ENCODE data around the gene ITGA2B. TPM values are rescaled to one million over a fixed set of nuclear protein-coding genes. Genes with fewer than 3 reads are reported as not detected.

Gene ITGA2B
- total RNA-seq, 2 donors from 2014 or later: 1.0 to 2.6 TPM

DNA sequence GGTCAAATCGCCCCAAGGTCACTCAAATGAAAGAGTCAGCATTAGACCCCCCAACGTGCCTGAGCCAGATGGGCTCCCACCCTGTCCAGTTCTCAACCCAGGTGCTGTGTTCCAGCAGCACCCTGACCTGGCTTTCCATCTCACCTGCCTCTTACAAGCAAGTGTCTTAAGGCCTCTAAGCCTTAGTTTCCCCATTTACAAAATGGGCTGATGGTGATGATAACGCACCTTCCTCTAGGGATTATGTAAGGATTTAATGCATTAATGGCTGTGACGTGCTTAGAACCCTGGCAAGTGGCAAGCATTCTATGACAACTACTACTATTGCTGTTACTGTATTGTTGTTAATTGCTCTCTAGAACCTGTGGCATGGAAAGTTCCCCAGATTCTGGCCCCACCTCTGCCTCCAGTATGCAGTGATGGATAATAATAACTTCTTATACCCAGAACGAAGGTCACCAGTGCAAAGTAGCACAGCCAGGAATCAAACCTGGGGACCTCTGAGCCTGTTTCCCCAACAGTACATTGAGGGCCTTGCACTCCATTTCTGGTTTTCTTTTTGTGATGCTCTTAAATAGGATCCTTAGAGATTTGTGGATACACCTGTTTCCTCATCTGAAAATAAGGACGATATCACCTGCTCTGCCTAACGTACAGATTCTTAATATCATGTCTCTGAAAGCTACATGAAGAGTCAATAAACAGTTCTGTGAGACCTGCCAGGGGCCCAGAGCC lies 61.6 kb downstream of the ITGA2B start:
- no peaks in the 10 kb centered on the region for H3K9me3 ChIP-seq
- peaks cover 0 to 35% of the 10 kb centered on the region in 2 donors for H3K4me1 ChIP-seq
- no peaks in the 10 kb centered on the region for H3K27me3 ChIP-seq
- DNase-seq (ENCODE audit: low spot score): no peak
- no peak overlapping the region for H3K4me3 ChIP-seq
- TF ChIP-seq, protein P1, sequence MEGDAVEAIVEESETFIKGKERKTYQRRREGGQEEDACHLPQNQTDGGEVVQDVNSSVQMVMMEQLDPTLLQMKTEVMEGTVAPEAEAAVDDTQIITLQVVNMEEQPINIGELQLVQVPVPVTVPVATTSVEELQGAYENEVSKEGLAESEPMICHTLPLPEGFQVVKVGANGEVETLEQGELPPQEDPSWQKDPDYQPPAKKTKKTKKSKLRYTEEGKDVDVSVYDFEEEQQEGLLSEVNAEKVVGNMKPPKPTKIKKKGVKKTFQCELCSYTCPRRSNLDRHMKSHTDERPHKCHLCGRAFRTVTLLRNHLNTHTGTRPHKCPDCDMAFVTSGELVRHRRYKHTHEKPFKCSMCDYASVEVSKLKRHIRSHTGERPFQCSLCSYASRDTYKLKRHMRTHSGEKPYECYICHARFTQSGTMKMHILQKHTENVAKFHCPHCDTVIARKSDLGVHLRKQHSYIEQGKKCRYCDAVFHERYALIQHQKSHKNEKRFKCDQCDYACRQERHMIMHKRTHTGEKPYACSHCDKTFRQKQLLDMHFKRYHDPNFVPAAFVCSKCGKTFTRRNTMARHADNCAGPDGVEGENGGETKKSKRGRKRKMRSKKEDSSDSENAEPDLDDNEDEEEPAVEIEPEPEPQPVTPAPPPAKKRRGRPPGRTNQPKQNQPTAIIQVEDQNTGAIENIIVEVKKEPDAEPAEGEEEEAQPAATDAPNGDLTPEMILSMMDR (IDR thresholded peaks at IDR 0.05): no peak
- no peaks in the 10 kb centered on the region for H3K36me3 ChIP-seq
- peak overlapping the region; percentile 92 to 99 for H3K27ac ChIP-seq

DNA sequence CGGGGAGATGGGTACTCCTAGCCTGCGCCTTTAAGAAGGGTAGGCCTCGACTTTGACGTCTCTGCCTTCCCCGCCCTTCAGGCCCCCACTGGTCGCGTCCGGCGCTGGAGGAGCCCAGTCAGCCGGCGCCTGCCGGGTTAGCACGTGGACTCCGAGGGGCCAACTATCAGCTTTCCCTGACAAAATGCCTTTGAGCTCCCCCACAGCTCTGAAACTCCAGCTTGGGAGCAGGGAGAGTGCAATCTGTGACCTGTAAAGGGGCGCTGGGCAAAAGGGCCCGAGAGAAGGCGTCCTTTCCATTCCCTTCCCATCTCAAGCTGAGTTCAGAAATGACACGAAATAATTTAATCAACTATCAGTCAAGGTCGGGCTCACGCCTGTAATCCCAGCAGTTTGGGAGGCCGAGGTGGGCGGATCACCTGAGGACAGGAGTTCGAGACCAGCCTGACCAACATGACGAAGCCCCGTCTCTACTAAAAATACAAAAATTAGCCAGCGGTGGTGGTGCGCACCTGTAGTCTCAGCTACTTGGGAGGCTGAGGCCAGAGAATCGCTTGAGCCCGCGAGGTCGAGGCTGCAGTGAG lies 62.5 kb downstream of the ITGA2B start:
- H3K9me3 ChIP-seq: no peaks in the 10 kb centered on the region
- peaks cover 0 to 38% of the 10 kb centered on the region in 2 donors for H3K4me1 ChIP-seq
- TF ChIP-seq, protein P1 (IDR thresholded peaks at IDR 0.05): no peak
- peak overlapping the region; percentile 90 to 97 for H3K4me3 ChIP-seq
- DNase-seq (ENCODE audit: low spot score): peak; percentile 98
- no peaks in the 10 kb centered on the region for H3K27me3 ChIP-seq
- peak overlapping the region; percentile 92 to 99 for H3K27ac ChIP-seq
- peaks cover 1% of the 10 kb centered on the region for H3K36me3 ChIP-seq

DNA sequence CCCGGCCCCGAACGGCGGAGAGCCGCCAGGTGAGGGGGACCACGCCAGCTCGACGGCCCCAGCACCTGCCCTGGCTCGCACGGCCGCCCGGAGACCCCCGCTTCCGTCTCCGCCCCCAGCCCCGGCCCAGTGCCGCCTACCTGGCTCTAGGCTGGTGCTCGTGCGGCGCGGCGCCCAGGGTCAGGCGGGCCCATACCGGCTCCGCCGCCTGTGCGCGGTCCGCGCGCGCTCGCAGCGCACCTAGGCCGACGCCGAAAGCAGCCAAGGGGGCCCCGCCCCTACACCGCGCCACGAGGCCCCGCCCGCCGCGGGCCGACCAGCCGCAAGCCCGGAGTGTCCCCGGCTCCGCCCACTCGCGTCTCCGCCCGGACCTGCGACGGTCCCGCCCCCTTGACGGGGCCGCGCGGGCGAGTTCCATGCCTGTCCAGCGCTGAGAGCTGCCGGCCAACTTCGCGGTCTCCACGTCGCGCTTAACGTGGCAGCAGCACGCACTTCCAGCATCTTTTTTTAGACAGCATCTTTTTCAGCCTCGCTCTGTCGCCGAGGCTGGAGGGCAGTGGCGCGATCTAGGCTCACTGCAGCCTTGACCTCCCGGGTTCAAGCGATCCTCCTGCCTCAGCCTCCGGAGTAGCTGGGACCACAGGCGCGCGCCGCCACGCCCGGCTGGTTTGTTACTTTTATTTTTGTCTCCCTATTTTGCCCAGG lies 64.7 kb downstream of the ITGA2B start, which contains the start of gene SLC25A39:
SLC25A39 (minus strand) TSS at position 253 of the 705 bp plus-strand sequence. CDS start 1,261 bp downstream, outside the sequence.
- peaks cover 22% of the 10 kb centered on the region for H3K36me3 ChIP-seq
- H3K4me3 ChIP-seq: peak within 1 kb of the TSS; percentile 90 to 97
- H3K4me1 ChIP-seq: peaks cover 0 to 29% of the 10 kb centered on the region in 2 donors
- peak within 1 kb of the TSS; percentile 92 to 99 for H3K27ac ChIP-seq
- no peaks in the 10 kb centered on the region for H3K9me3 ChIP-seq
- DNase-seq (ENCODE audit: low spot score): peak; percentile 94
- TF ChIP-seq, protein P1 (IDR thresholded peaks at IDR 0.05): peak in 1 of 2 donors; percentile 4
- no peaks in the 10 kb centered on the region for H3K27me3 ChIP-seq

DNA sequence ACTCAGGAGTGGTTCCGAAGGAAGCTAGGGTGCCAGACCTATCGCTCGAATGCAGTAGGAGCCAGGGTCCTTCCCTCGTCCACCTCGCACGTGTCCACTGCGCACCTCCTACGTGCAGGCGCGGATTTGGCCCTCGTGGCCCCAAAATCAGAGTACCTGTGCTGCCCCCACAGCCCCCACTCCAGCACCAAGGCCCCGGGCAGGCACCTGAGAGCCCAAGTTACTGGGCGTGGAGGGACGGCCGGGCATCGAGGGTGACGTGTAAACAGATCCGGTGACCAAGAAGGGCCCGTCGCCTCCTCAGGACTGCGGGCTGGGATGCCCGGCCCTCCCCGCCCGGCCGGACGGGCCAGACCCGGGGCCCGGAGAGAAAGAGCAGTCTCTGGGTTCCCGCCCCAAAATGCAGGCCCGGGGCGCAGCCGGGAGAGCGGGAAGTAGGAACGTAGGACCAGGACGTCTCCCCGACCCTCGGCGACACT lies 65.3 kb downstream of the ITGA2B start:
- peaks cover 0 to 29% of the 10 kb centered on the region in 2 donors for H3K4me1 ChIP-seq
- no peak for DNase-seq (ENCODE audit: low spot score)

More for the DNA sequence above, 65.3 kb downstream of the ITGA2B start:
- no peaks in the 10 kb centered on the region for H3K9me3 ChIP-seq
- TF ChIP-seq, protein P1 (IDR thresholded peaks at IDR 0.05): no peak
- peak overlapping the region; percentile 90 to 97 for H3K4me3 ChIP-seq
- H3K36me3 ChIP-seq: peaks cover 27% of the 10 kb centered on the region
- peak overlapping the region; percentile 92 to 99 for H3K27ac ChIP-seq
- H3K27me3 ChIP-seq: no peaks in the 10 kb centered on the region

Measured in right atrium auricular region (tissue), 2 donors.